ENCODE data around the gene GLIS1.

The GLIS1 gene

GRCh38 chr1:53477651-53478501 is 261.1 kb downstream of the GLIS1 start:
- Histone ChIP-seq H4K20me1 (ENCODE audit: insufficient read depth, low read length) (no peaks in the 10 kb centered on the region), H3K27me3 (replicated peaks; ENCODE audit: insufficient read depth, low read length) (peaks cover 13% of the 10 kb centered on the region), H3F3A (ENCODE audit: insufficient read depth, low read length) (no peaks in the 10 kb centered on the region), H3K4me3 (ENCODE audit: low read length) (no peak overlapping the region), H3K4me1 (ENCODE audit: low read length) (no peaks in the 10 kb centered on the region), H3K9me2 (replicated peaks; ENCODE audit: insufficient read depth, low read length) (no peaks in the 10 kb centered on the region), H3K27ac (ENCODE audit: low read length) (no peak overlapping the region), H3K9ac (ENCODE audit: low read length) (no peak overlapping the region), H3K36me3 (replicated peaks; ENCODE audit: insufficient read depth, low read length) (no peaks in the 10 kb centered on the region), H3K79me2 (ENCODE audit: low read length) (no peaks in the 10 kb centered on the region), H3K9me3 (replicated peaks; ENCODE audit: insufficient read depth, low read length) (no peaks in the 10 kb centered on the region), H2AFZ (ENCODE audit: low read length) (no peak overlapping the region), H3K4me2 (ENCODE audit: low read depth, low read length) (no peak overlapping the region)
- DNase-seq = no peak
- TF ChIP-seq EZH2phosphoT487 (IDR thresholded peaks at IDR 0.05; ENCODE audit: low read length) (no peak), EZH2 (optimal IDR thresholded peaks at IDR 0.05; ENCODE audit: low read depth, low read length) (no peak), CTCF (IDR thresholded peaks at IDR 0.05; ENCODE audit: low read length) (no peak)

GRCh38 chr1:53476579-53476978 is 262.4 kb downstream of the GLIS1 start:
- no peaks in the 10 kb centered on the region for H3K36me3 ChIP-seq (replicated peaks; ENCODE audit: insufficient read depth, low read length)
- no peak for TF ChIP-seq EZH2phosphoT487 (IDR thresholded peaks at IDR 0.05; ENCODE audit: low read length)
- no peak for TF ChIP-seq CTCF (IDR thresholded peaks at IDR 0.05; ENCODE audit: low read length)
- TF ChIP-seq EZH2 (optimal IDR thresholded peaks at IDR 0.05; ENCODE audit: low read depth, low read length) = no peak
- H3K4me1 ChIP-seq (ENCODE audit: low read length) = no peaks in the 10 kb centered on the region
- no peak overlapping the region for H3K9ac ChIP-seq (ENCODE audit: low read length)
- no peaks in the 10 kb centered on the region for H3K9me2 ChIP-seq (replicated peaks; ENCODE audit: insufficient read depth, low read length)
- no peak overlapping the region for H3K27ac ChIP-seq (ENCODE audit: low read length)
- H3K79me2 ChIP-seq (ENCODE audit: low read length) = no peaks in the 10 kb centered on the region
- H2AFZ ChIP-seq (ENCODE audit: low read length) = no peak overlapping the region
- H3K27me3 ChIP-seq (replicated peaks; ENCODE audit: insufficient read depth, low read length) = peaks cover 13% of the 10 kb centered on the region
- no peak for DNase-seq
- no peaks in the 10 kb centered on the region for H3F3A ChIP-seq (ENCODE audit: insufficient read depth, low read length)
- H3K4me3 ChIP-seq (ENCODE audit: low read length) = no peak overlapping the region
- no peak overlapping the region for H3K4me2 ChIP-seq (ENCODE audit: low read depth, low read length)
- no peaks in the 10 kb centered on the region for H3K9me3 ChIP-seq (replicated peaks; ENCODE audit: insufficient read depth, low read length)
- no peaks in the 10 kb centered on the region for H4K20me1 ChIP-seq (ENCODE audit: insufficient read depth, low read length)

GRCh38 chr1:53475664-53476063 is 263.3 kb downstream of the GLIS1 start:
- Histone ChIP-seq H3K9me3 (replicated peaks; ENCODE audit: insufficient read depth, low read length) (no peaks in the 10 kb centered on the region), H3K27ac (ENCODE audit: low read length) (no peak overlapping the region), H3K27me3 (replicated peaks; ENCODE audit: insufficient read depth, low read length) (peaks cover 13% of the 10 kb centered on the region), H3K36me3 (replicated peaks; ENCODE audit: insufficient read depth, low read length) (no peaks in the 10 kb centered on the region), H3F3A (ENCODE audit: insufficient read depth, low read length) (no peaks in the 10 kb centered on the region), H3K79me2 (ENCODE audit: low read length) (no peaks in the 10 kb centered on the region), H3K4me3 (ENCODE audit: low read length) (no peak overlapping the region), H3K4me2 (ENCODE audit: low read depth, low read length) (no peak overlapping the region), H3K9ac (ENCODE audit: low read length) (no peak overlapping the region), H2AFZ (ENCODE audit: low read length) (no peak overlapping the region), H4K20me1 (ENCODE audit: insufficient read depth, low read length) (no peaks in the 10 kb centered on the region), H3K9me2 (replicated peaks; ENCODE audit: insufficient read depth, low read length) (no peaks in the 10 kb centered on the region), H3K4me1 (ENCODE audit: low read length) (no peaks in the 10 kb centered on the region)
- TF ChIP-seq CTCF (IDR thresholded peaks at IDR 0.05; ENCODE audit: low read length) (no peak), EZH2 (optimal IDR thresholded peaks at IDR 0.05; ENCODE audit: low read depth, low read length) (no peak), EZH2phosphoT487 (IDR thresholded peaks at IDR 0.05; ENCODE audit: low read length) (no peak)
- no peak for DNase-seq
